Measurements from ENCODE around the gene TSKU.
"Not testable (repeated sequence)": the region's sequence is repeated elsewhere in the genome, so short reads cannot be mapped to it uniquely, and the experiment has no call there.

TSKU gene

DNA sequence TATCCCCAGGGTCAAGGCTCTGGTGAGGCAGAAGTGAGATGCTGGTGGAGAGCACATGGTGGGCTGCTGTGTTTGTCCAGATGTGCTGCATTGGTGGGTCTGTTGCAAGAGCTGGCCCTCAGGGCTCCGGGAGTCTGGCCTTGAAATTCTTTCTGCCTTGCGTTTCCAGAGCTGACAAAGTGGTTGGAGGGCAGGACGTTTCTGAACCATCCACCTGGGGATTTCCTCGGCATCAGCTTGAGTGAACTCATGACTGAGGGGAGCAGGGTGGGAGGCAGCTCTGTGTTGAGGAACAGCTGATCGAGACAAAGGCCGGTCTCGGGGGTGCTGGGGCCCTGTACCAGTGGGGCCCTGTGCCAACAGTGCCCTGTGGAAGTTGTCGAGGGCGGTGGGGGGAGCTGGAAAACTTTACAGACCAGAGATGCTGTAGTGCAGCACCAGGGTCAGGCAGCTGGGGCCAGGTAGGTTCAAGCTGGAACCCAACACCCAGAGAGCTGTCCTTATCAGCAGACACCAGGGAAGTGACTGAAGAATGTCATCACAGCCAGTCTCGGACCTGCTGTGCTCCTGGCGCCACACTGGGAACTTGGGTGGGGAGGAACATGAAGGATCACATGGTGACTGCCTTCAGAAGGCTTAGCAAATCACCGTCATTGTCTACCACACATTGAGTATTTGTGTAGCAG, 4.9 kb downstream of the TSKU start:
- no peak for DNase-seq

DNA sequence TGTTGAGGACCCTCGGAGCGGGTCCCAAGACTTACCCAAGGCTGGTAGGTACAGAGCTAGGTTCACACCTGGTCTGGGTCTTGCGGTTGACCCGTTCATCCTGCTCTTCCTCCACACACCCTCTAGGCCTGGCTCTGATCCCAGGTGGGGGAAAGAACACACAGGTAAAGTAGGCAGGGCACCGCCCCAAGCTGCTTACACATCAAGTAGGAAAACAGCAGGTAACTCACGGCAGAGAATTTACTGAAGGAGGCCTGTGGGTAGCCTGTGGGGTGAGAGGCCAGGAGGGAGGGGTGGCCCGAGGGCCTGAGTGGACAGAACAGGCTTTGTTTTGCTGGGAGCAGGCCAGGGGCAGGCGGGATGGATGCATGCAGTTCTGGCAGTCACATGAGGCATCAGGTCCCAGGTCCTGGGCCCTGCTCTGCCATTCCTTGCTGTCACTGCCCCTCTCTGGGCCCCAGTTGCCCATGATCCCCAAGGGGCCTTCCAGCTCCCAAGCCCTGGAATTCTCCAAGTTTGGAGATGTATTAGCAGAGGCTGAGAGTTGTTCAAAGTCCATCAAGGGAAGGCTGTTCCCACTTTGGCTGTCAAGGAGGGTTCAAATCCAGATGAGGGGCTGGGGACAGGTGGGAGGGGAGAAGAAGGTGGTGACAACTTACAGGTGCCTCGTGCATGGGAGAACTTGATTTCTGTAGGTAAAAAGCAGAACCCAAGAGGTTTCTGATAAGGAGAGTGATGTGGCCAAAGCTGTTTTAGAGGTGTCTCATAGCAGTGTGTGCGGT, 5.7 kb downstream of the TSKU start:
- no peak for DNase-seq

DNA sequence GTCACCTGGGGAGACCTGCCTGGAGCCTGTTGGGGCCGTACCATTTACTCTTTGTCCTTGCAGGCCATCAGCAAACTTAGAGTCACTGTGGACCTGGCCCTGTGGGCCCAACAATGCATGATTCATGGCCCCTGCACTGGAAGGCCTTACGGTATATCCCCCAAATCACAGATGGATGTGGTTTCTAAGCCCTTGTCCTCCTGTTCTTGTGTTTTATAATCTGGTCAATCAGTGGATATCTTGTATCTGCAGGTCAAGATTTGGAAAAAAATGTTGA, 6.2 kb downstream of the TSKU start:
- DNase-seq: no peak

DNA sequence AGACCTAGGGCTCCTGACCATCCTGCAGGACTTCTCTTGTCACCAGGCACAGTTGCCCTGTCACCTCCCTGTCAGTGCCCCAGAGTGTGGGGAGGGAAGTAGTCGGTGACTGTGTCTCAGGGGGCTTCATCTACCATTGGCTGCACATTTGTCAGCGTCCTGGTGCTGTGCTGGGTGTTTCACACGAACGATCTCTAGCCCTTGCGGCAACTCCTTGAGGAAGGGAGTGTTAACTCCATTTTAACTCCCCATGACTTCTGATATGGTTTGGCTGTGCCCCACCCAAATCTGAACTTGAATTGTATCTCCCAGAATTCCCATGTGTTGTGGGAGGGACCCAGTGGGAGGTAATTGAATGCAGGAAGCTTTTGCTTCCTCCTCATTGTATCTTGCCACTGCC, 7.1 kb downstream of the TSKU start:
- no peak for DNase-seq

DNA sequence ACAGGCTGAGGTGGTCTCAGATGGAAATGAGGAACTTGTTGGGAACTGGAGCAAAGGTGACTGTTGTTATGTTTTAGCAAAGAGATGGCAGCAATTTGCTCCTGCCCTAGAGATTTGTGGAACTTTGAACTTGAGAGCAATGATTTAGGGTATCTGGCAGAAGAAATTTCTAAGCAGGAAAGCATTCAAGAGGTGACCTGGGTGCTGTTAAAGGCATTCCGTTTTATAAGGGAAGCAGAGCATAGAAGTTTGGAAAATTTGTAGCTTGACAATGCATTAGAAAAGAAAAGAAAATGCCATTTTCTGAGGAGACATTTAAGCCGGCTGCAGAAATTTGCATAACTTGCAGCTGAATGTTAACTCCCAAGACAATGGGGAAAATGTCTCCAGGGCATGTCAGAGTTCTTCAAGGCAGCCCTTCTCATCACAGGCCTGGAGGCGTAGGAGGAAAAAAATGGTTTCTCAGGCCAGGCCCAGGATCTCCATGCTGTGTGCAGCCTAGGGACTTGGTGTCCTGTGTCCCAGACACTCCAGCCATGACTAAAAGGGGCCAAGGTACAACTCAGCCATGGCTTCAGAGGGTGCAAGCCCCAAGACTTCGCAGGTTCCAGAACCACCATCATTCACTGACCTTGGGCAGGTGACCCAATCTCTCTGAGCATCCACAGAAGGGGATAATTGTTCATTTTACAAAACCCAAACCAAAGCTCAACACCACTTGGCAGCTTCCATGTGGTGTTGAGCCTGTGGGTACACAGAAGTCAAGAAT, 8.0 kb downstream of the TSKU start:
- DNase-seq: not testable (repeated sequence)

DNA sequence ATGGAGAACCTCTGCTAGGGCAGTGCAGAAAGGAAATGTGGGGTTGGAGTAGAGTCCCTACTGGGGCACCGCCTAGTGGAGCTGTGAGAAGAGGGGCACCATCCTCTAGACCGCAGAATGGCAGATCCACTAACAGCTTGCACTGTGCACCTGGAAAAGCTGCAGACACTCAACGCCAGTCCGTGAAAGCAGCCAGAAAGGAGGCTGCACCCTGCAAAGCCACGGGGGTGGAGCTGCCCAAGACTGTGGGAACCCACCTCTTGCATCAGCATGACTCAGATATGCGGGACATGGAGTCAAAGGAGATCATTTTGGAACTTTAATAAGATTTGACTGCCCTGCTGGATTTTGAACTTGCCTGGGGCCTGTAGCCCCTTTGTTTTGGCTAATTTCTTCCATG, 8.7 kb downstream of the TSKU start:
- no peak for DNase-seq

DNA sequence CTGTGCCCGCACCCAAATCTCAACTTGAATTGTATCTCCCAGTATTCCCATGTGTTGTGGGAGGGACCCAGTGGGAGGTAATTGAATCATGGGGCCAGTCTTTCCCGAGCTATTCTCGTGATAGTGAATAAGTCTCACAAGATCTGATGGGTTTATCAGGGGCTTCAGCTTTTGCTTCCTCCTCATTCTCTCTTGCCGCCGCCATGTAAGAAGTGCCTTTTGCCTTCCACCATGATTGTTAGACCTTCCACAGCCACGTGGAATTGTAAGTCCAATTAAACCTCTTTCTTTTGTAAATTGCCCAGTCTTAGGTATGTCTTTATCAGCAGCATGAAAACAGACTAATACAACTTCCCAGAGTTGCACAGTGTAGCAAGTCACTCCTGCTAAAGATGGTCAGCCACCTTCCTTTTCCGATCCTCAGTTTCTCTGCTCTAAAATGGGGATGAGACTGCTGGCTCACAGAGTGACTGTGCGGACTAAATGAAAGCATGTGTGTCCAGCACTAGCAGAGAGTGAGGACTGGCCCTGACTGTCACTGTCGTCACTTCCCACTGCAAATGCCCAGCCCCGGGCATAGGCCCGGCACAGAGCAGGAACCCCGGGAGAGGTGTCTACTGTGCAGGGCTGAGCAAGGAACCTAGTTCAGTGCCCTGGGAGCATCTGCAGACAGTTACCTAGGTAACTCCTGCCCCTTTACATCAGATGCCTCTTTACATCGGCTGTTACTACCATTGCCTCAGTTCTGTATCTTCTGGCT, 9.5 kb downstream of the TSKU start:
- no peak for DNase-seq

DNA sequence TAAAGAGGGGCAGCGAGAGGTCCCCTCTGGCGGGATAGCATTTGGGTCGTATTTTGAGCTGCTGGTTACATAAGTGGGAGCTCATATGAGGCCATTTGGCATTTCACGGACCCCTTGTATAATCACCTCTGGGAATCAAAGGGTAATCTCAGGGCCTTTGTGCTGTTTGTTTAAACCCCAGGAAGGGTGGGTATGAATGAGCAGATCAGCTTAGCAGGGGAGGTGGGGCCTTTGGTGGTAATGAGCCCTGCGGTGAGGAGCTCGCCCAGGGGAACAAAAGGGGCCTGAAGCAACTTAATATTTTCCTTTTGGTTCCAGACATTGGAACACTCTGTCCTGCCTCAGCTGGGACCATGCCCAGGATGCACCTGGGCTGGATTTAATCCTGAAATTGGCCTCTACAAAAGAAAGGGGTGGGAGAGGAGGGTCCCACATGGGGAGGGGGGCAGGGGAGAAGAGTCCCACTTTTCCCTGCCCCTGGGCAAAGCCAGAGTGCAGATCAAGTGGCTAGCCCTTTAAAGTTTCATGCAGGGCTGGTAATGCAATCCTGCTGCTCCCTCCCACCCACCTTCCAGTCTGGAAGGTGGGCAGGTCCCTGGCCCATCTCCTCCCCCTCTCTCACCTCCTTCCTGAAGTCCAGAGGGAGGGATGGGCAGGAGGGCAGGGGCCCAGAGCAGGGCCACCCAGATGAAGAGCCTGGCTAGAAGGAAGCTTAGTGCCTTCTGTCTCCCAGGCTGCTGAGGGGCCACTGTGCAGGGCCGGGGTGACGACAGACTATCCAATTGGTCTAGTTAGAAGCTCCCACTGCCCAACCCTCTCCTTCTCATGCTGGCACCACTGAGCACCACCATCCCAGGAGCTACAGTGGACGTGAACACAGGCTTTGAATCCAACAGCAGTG, 10.5 kb downstream of the TSKU start:
- DNase-seq: no peak

DNA sequence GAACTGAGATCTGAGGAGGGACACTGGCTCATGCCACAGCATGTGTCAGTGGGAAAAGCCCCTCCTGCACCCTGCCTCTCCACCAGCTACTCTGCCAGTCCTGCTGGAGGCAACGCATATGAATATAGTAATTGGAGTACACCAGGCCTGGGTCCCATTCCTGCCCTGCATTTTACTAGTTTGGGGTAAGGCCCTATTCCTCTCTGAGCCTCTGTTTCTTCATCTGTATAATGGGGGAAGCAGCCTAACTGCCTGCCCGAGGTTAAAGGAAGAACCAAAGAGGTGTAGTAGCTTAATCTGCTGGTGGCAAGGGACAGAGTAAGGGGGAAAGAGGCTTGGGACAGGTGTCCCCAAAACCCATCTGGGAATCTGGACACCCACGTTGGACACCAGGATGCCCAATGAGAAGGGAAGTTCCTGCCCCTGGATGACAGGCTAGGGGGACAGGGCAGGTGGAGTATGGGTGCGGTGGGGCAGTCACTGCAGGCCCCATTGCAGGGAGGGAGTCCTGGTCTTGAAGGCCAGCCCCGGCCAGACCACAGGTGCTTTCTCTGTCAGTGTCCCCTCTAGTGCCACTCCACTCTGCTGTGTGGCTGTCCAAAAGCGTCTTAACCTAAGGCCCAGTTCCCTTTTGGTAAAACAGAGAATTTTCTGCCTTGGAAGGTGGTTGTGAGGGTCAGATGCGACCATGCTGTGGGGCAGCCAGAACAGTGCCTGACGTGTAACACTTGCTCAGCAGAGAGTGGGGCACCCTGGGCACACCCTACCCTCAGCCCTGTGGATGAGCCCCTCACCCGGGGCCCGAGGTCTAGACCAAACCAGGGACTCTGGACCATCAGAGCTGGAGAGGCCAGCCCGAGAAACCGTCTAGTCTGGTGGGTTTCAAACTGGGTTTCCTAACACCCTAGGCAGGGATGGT, 11.5 kb downstream of the TSKU start:
- DNase-seq: no peak

DNA sequence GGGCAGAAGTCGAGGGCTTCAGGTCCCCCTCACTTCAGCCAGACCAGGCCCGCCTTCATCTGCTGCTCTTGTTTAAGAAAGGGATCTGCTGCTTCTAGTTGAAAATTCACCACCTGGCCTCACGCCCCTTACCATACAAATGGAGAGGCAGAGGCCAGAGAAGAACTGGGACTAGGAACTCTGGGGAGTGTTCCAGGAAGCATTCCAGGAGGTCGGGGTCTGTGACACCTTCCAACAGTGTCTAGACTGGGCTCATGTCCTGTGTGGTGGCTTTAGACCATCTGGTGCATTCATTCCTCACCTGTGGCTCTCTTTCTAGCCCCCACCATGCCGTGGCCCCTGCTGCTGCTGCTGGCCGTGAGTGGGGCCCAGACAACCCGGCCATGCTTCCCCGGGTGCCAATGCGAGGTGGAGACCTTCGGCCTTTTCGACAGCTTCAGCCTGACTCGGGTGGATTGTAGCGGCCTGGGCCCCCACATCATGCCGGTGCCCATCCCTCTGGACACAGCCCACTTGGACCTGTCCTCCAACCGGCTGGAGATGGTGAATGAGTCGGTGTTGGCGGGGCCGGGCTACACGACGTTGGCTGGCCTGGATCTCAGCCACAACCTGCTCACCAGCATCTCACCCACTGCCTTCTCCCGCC, 12.3 kb downstream of the TSKU start:
- DNase-seq: no peak

DNA sequence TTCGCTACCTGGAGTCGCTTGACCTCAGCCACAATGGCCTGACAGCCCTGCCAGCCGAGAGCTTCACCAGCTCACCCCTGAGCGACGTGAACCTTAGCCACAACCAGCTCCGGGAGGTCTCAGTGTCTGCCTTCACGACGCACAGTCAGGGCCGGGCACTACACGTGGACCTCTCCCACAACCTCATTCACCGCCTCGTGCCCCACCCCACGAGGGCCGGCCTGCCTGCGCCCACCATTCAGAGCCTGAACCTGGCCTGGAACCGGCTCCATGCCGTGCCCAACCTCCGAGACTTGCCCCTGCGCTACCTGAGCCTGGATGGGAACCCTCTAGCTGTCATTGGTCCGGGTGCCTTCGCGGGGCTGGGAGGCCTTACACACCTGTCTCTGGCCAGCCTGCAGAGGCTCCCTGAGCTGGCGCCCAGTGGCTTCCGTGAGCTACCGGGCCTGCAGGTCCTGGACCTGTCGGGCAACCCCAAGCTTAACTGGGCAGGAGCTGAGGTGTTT, 12.8 kb downstream of the TSKU start:
- DNase-seq: no peak

DNA sequence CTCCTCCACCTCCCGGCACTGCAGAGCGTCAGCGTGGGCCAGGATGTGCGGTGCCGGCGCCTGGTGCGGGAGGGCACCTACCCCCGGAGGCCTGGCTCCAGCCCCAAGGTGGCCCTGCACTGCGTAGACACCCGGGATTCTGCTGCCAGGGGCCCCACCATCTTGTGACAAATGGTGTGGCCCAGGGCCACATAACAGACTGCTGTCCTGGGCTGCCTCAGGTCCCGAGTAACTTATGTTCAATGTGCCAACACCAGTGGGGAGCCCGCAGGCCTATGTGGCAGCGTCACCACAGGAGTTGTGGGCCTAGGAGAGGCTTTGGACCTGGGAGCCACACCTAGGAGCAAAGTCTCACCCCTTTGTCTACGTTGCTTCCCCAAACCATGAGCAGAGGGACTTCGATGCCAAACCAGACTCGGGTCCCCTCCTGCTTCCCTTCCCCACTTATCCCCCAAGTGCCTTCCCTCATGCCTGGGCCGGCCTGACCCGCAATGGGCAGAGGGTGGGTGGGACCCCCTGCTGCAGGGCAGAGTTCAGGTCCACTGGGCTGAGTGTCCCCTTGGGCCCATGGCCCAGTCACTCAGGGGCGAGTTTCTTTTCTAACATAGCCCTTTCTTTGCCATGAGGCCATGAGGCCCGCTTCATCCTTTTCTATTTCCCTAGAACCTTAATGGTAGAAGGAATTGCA, 13.5 kb downstream of the TSKU start:
- DNase-seq: no peak

DNA sequence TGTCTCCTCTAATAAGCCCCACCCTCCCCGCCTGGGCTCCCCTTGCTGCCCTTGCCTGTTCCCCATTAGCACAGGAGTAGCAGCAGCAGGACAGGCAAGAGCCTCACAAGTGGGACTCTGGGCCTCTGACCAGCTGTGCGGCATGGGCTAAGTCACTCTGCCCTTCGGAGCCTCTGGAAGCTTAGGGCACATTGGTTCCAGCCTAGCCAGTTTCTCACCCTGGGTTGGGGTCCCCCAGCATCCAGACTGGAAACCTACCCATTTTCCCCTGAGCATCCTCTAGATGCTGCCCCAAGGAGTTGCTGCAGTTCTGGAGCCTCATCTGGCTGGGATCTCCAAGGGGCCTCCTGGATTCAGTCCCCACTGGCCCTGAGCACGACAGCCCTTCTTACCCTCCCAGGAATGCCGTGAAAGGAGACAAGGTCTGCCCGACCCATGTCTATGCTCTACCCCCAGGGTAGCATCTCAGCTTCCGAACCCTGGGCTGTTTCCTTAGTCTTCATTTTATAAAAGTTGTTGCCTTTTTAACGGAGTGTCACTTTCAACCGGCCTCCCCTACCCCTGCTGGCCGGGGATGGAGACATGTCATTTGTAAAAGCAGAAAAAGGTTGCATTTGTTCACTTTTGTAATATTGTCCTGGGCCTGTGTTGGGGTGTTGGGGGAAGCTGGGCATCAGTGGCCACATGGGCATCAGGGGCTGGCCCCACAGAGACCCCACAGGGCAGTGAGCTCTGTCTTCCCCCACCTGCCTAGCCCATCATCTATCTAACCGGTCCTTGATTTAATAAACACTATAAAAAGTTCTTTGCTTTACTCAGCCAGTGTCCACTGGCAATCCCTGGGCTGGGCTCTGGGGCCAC, 14.4 kb downstream of the TSKU start:
- DNase-seq: no peak

DNA sequence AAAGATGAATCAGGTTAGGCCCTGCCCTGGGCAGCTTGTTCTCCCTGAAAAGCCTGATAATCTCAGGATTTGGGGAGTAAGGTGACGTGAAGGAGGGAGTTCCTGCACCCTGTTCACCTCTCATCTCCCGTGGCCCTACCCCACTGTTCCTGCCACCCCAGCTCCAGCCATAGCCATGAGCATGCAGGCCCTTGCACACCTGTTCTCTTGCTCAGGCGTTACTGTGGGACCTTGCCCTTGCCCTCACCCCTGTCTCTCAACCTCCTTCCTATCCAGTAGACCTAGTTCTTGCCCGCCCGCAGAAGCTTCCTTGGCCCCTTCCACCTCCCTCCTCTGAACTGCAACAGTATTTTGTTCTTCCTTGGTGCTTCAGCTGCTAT, 15.0 kb downstream of the TSKU start:
- DNase-seq: no peak

DNA sequence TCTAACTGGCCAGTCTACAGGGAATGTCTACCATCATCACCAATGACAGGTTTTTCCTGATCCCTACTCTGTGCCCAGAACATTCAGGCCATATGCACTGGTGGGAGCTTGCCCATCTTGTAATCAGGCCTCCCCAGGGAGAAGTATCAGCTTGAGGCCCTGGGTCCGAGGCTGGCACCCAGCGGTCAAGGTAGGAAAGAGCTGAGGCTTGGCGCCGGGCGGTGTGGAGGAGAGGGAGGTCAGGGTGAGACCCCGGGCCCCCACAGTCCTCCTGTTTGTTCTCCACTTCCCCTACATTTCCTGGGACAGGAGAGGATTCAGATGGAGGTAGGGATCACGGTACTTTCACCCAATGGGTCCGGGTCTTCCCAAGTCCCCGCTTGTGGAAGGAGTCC, 15.5 kb downstream of the TSKU start:
- DNase-seq: no peak

DNA sequence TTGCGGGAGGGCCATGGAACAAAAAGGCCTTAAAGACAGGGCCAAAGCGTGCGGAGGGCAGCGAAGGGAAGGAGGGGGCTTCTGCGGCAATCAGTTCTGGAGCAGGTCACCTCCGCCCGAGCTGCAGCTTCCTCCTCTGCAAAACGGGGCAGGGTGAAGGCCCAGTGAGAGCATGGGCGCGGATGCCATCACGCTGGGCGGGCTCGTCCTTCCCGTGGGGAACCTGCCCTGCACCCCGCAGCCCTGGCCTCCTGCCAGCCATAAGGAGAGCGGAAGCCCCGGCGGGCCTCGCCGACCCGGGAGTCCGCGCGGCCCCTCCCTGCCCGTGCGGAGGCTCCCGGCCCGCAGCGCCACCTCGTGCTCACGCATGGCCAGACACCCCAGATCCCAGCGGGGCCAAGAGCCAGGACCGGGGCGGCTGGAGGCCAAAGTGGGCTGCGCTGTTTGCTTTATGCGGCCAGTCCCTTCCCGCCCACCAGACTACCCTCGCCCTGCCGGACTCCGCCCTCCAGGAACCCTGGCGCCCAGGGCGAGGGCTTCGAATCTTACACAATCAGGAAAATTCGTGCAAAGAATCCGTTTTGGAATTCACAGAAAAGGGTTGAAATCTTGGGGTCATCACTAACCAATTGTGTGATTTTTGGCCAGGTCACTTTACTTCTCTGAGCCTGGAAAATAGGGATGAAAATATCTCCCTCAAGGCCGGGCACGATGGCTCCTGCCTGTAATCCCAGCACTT, 16.1 kb downstream of the TSKU start:
- DNase-seq: peak; percentile 83

DNA sequence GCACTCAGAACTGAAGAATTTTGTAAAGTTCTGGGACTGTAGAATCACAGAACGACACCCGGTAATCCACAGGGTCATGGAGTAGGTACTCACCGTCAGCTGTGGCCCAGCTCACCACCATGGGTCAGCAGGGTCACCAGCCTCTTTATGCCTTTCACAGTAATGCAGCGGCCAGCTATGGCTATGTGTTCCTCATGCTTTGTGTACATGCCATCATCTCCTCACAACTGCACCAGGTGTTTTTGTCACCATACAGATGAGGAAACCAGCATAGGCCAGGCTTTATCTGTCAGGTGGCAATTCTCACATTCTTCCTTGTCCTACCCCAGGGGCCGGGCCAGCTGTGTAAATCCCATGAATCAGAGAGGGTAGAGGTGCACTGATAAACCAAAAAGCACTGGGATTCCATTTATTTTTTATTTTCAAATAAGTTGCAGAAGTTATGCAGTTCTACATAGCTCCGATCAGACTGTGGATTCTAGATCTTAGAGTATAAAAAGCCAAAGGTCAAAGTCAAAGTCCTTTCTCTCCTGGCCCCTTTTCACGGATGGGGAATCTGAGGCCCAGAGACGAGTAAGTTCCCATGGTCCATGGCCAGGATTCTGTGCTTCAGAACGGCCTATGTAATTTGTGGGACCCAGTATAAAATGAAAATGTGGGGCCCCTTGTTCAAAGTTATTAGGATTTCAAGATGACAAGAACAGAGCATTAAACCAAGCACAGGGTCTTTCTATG, 17.5 kb downstream of the TSKU start:
- no peak for DNase-seq

Data from right kidney (tissue), 1 donor.